Calu3 (cell line): ENCODE data around the gene FOXM1. TPM values are rescaled to one million over a fixed set of nuclear protein-coding genes. Genes with fewer than 3 reads are reported as not detected.

Experiments used
- BruUV-seq: library from RNA; stranded (reverse); fragments of 400-500 nt; replicated peaks from 2 replicates; lab custom pipeline; 2021; lab: Mats Ljungman, UMichigan
- CTCF ChIA-PET: fragments of 300-600 bp; sonication (Branson Sonifier 250); formaldehyde crosslinking; loops from one replicate; lab custom pipeline; 2022; ENCODE audit warnings: antibody characterized with exemption; lab: Charles Lee
- DNase-seq: peaks from one replicate; pipeline ENCODE4 v3.0.0; 2022
- H3K27ac Mint-ChIP-seq: one replicate; pipeline ENCODE4 v1.8.0; 2022; ENCODE audit warnings: mixed read lengths; ENCODE audit not compliant: unreplicated experiment
- H3K27me3 Mint-ChIP-seq: one replicate; pipeline ENCODE4 v1.8.0; 2022; ENCODE audit warnings: mixed read lengths; ENCODE audit not compliant: unreplicated experiment
- H3K36me3 Mint-ChIP-seq: one replicate; pipeline ENCODE4 v1.8.0; 2022; ENCODE audit warnings: mild to moderate bottlenecking, moderate library complexity, mixed read lengths; ENCODE audit not compliant: insufficient read depth, unreplicated experiment
- H3K4me1 Mint-ChIP-seq: one replicate; pipeline ENCODE4 v1.8.0; 2022; ENCODE audit warnings: mild to moderate bottlenecking, low read depth, mixed read lengths; ENCODE audit not compliant: unreplicated experiment
- H3K4me3 Mint-ChIP-seq: one replicate; pipeline ENCODE4 v1.8.0; 2022; ENCODE audit warnings: mild to moderate bottlenecking, low read depth, moderate library complexity, mixed read lengths; ENCODE audit not compliant: unreplicated experiment
- H3K9me3 Mint-ChIP-seq: one replicate; pipeline ENCODE4 v1.8.0; 2022; ENCODE audit warnings: low read depth, mixed read lengths; ENCODE audit not compliant: unreplicated experiment
- intact Hi-C: fragments of 100-400 bp; cut with micrococcal nuclease; formaldehyde crosslinking; loops from one replicate; pipeline ENCODE4 v1.10.0; 2022; ENCODE audit not compliant: unreplicated experiment
- total RNA-seq: library from RNA; stranded (reverse); gene quantifications from 2 replicates; pipeline ENCODE4 v1.2.3, GENCODE V29; 2022
- TF ChIP-seq, protein P1 (sequence below): fragments of 200-600 bp; IDR thresholded peaks from one replicate; pipeline ENCODE4 v1.8.0; 2022; ENCODE audit warnings: antibody characterized with exemption; ENCODE audit not compliant: unreplicated experiment

The FOXM1 gene
- total RNA-seq, 1 experiment from 2014 or later, result 103 TPM

DNA sequence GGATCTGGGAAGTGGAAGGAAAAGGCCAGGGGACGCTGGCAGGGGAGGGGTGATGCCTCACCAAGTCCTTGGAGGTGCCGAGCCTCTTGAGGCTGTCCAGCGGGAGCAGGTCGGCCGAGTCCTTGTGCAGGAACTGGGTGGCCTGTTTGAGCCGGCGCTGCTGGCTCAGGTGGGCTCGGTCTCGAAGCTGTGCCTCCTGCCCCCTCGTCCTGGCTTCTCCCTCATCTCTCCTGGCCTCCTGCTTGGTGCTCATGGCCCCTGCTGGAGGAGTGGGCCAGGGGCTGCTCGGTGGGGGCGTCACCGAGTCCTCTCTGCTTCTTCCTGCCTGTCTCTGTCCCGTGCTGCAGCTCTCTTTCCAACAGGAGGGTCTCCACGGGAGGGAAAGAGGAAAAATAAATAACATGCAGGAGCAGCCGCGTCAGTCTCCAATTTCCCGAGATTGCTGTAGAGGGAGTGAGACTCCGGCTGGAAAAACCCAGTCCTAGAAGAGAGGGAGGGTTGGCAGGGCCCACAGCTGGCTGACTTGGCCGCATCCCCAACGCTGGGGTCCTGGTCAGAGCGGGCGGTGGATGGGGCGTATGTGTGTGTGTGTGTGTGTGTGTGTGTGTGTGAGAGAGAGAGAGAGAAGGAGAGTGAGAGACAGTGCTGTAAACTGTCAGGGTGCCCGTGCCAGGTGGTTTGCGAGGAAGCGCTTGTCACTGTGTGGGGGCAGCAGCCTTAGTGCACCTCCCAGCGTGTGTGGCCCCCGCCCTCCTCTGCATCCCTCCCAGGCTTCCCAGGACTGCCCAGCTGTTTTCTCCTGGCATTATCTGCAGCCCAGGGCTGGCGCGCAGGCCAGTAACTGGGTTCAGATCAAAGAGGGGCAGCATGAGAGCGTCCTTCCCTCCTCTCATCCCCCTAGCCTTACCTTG lies 42.1 kb downstream of the FOXM1 start, which contains the start of gene NRIP2:
Gene NRIP2, minus strand, starts transcription at position 455 of the 911 bp plus-strand sequence. Its CDS starts 52 bp downstream, at position 403.
- BruUV-seq, result no TSS peak
- H3K9me3 Mint-ChIP-seq, result no peaks in the 10 kb centered on the region

DNA sequence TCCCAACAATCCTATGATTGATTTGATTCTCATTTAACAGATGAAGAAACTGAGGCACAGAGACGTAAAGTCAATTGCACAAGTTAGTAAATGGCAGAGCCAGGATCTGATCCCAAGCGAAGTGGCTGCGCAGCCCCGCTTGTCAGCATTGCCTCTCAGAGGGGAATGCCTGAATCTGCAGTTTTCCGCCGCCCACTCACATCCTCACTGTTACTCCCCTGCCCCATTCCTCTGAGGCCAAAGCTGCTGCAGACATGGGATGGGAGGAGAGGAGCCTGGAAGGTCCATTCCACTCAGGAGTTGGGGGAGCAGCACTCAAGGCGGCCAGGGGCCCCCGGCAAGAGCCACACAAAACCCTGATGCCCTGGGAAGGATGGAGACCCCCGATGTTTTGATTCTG lies 43.2 kb downstream of the FOXM1 start:
- BruUV-seq, result no TSS peak
- no peaks in the 10 kb centered on the region for H3K27me3 Mint-ChIP-seq
- H3K9me3 Mint-ChIP-seq, result no peaks in the 10 kb centered on the region
- CTCF ChIA-PET, result no interaction called here
- H3K27ac Mint-ChIP-seq, result no peak overlapping the region
- TF ChIP-seq, protein P1, sequence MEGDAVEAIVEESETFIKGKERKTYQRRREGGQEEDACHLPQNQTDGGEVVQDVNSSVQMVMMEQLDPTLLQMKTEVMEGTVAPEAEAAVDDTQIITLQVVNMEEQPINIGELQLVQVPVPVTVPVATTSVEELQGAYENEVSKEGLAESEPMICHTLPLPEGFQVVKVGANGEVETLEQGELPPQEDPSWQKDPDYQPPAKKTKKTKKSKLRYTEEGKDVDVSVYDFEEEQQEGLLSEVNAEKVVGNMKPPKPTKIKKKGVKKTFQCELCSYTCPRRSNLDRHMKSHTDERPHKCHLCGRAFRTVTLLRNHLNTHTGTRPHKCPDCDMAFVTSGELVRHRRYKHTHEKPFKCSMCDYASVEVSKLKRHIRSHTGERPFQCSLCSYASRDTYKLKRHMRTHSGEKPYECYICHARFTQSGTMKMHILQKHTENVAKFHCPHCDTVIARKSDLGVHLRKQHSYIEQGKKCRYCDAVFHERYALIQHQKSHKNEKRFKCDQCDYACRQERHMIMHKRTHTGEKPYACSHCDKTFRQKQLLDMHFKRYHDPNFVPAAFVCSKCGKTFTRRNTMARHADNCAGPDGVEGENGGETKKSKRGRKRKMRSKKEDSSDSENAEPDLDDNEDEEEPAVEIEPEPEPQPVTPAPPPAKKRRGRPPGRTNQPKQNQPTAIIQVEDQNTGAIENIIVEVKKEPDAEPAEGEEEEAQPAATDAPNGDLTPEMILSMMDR, result no peak
- intact Hi-C loops, result no loop called here
- DNase-seq, result no peak
- H3K36me3 Mint-ChIP-seq, result no peaks in the 10 kb centered on the region
- H3K4me3 Mint-ChIP-seq, result no peak overlapping the region
- no peaks in the 10 kb centered on the region for H3K4me1 Mint-ChIP-seq

More for the DNA sequence above, 42.1 kb downstream of the FOXM1 start, which contains the start of gene NRIP2:
- no peaks in the 10 kb centered on the region for H3K4me1 Mint-ChIP-seq
- no peak within 1 kb of the TSS for H3K4me3 Mint-ChIP-seq
- TF ChIP-seq, protein P1, result no peak
- peaks cover 3% of the 10 kb centered on the region for H3K36me3 Mint-ChIP-seq
- no peak for DNase-seq
- intact Hi-C loops, result no loop called here
- CTCF ChIA-PET, result no interaction called here
- H3K27ac Mint-ChIP-seq, result no peak within 1 kb of the TSS
- H3K27me3 Mint-ChIP-seq, result no peaks in the 10 kb centered on the region

DNA sequence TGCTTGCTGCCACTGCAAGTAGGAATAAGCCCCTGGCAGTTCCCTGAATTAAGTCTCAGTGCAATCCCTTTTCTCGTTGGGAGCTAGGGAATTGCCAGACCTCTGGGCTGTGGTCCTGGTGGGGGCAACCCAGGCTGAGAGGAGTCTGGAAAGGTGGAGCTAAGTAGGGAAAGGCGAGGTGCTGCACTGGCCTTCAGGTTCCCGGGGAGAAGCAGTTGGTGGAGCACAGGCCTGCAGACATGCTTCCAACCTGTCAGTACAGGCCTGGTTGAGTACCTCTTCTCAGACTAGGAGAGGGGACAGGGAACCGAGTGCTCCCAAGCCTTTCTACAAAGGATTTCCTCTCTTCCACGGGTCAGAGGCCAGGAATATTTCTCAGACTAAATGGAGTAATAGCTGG lies 43.6 kb downstream of the FOXM1 start:
- H3K4me1 Mint-ChIP-seq, result no peaks in the 10 kb centered on the region
- no peaks in the 10 kb centered on the region for H3K36me3 Mint-ChIP-seq
- intact Hi-C loops, result no loop called here
- CTCF ChIA-PET, result no interaction called here
- no peaks in the 10 kb centered on the region for H3K27me3 Mint-ChIP-seq
- H3K27ac Mint-ChIP-seq, result no peak overlapping the region
- DNase-seq, result no peak
- H3K4me3 Mint-ChIP-seq, result no peak overlapping the region
- no TSS peak for BruUV-seq
- TF ChIP-seq, protein P1, result no peak
- no peaks in the 10 kb centered on the region for H3K9me3 Mint-ChIP-seq

DNA sequence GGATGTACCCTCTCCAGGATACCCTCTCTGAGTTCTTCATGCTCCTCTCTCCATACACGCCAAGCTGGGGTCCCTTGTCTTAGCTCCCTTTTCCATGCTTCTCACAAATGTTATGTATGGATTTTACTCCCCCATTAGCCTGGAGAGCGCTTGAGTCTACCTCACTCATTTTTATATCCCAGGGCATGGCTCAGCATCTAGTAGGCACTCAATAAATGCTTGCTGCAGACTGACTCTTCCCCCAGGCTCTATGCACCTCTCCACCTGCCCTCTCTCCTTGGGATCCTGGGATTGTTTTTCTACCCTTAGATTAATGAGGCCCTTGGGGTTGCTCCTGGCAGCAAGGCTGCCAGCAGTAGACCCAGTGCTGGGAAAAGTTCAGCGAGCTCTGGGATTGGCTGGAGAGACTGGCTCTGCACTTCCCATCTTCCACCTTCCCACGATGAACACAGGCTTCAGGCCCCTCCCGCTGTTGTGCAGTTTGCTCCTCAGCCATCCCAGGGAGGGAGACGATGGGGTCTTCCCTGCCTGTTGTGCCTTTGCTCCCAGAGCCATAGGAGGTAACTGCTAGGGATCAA lies 44.3 kb downstream of the FOXM1 start:
- no TSS peak for BruUV-seq
- Mint-ChIP-seq H3K27me3 (no peaks in the 10 kb centered on the region), H3K9me3 (no peaks in the 10 kb centered on the region), H3K4me1 (no peaks in the 10 kb centered on the region), H3K36me3 (no peaks in the 10 kb centered on the region), H3K27ac (no peak overlapping the region), H3K4me3 (no peak overlapping the region)
- TF ChIP-seq, protein P1, result no peak
- DNase-seq, result no peak
- CTCF ChIA-PET, result no interaction called here
- intact Hi-C loops, result no loop called here
